ENCODE measurements around the gene PIP5K1B.

Gene PIP5K1B

GRCh38 chr9:68709291-68710110 is 4.5 kb downstream of the PIP5K1B start:
- no peak for DNase-seq

DNA sequence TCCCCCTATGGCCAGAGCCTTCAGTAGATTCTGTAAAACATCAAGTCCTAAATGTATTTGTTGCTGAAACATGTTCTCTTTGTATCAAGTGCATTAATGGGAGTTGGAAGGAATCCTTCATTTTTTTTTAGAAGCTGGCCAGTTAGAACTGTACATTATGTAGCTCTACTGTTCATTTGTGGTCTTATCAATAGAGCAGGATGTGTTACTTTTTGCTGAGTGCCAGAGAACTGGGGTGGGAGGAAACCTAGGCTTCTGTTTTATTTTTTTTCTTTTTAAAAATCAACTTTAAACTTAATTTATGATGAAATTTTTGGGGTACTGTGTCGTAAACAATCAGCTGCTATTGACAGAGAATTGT is 5.1 kb downstream of the PIP5K1B start:
- no peak for DNase-seq

- no peak for DNase-seq
Measured at GRCh38 chr9:68711281-68711680, 6.2 kb downstream of the PIP5K1B start.

DNA sequence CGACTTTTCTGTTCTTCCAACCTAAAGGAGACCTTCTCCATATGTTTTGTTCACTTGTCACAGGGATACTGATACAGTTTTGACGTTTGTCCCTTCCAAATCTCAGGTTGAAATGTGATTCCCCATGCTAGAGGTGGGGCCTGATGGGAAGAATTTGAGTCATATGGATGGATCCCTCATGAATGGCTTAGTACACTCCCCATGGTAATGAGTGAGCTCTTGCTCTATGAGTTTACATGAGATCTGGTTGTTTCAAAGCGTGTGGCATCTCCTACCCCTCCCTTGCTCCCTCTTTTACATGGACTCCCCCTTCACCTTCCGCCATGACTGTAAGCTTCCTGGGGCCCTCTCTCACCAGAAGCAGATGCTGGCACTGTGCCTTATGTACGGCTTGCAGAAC is 6.9 kb downstream of the PIP5K1B start:
- no peak for DNase-seq

DNA sequence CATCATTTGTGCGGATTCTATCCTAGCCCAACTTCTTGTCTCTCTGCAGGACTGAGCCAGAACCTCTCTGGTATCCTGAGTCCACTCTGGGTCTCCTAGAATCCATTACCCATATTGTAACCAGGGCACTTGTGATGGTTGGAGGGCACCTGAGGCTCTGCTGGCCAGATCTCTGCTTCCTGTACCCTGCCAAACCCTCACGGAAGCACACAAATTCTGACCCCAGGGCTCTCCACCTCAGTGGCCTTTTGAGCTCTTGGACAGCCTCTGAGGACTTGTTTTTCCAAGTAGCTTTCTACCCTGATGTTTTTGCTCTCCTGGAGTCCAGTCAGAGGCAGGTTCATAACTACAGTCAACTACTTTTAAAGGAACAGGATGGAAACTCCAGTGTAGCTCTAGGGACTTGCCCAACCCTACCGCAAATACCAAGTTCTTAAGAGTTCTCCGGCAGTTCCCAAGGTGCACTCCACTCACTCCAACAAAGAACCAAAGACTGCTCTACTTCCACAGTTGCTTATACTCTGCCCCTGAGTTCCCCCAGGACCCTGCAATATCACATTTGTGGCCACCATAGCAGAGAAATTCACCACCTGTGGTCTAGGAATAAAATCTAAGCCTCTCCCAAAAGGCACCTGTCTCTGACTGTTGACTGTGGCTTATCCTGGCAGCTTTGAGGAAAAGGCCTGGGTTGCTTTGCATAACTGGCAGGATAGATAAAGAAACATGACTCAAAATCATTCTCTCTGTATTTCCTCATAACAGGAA is 9.6 kb downstream of the PIP5K1B start:
- no peak for DNase-seq

DNA sequence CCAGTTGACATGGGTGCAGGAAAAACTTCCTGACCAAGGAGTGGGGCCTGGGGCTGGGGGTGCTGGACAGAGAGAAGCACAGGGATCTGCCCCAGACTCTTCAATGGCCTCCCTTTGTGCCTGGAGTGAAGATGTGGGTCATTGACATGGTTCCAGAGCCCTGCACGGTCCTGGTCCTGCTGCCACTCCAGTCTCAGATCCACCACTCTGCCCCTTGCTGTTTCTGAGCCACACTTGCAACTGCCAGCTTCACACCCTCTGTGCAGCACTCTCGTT is 10.1 kb downstream of the PIP5K1B start:
- DNase-seq, result no peak

- DNase-seq, result no peak
Measured at GRCh38 chr9:68717552-68718443, 12.8 kb downstream of the PIP5K1B start.

GRCh38 chr9:68719847-68720246 is 14.8 kb downstream of the PIP5K1B start:
- no peak for DNase-seq

DNA sequence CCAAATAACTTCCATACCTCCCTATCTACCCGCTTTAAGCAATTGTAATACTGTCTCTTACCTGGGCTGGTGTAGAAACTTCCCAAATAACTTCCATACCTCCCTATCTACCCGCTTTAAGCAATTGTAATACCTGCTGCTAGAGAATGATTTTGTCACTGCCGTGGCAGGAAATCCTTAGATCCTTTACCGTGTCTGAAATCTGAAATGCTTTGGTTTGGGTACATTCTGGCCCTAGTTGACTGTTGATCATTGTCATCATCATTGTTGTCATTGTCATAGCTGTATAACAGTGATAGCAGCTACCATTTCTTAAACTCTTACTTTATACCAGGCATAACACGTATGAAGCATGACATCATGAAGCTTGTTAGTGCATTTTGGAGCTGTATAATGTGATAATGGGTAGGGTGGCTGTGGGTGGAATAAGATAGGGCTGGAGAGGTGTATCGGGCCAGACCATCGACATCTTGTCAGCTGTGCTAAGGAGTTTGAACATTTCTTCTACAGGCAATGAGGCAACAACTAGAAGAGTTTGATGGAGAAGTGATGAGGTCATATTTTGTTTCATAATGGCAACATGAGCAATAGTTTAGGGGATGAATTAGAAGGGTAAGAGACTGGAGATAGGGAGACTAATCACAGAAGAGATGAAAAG is 15.7 kb downstream of the PIP5K1B start:
- no peak for DNase-seq

DNA sequence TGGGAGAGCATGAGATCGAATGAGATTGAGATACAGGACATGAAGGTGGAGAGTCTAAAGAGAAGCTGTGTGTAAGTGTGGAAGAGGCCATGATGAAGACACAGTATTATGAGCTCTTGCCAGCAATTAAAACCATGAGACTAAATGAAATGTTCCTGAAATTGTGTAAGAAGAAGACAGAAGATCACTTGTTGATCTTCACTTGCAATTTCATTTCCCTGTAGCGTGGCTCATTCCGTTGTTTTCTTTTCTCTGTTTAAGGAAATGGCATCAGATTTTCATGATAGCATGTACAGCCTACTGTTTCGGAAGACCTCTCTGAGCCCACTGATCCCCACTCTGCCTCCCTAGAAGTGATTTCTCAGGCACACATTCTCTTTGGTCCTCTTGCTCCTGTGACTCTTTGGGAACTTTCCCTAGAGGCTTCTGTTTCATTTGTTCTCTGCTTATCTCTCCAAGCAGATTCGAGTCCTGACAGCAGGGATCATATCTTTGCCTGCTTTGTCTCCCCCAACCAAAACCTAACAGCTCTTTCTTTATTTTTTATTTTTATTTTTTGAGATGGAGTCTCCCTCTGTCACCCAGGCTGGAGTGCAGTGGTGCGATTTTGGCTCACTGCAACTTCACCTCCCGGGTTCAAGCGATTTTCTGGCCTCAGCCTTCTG is 16.8 kb downstream of the PIP5K1B start:
- no peak for DNase-seq

- no peak for DNase-seq
Measured at GRCh38 chr9:68725070-68725469, 20.0 kb downstream of the PIP5K1B start.

DNA sequence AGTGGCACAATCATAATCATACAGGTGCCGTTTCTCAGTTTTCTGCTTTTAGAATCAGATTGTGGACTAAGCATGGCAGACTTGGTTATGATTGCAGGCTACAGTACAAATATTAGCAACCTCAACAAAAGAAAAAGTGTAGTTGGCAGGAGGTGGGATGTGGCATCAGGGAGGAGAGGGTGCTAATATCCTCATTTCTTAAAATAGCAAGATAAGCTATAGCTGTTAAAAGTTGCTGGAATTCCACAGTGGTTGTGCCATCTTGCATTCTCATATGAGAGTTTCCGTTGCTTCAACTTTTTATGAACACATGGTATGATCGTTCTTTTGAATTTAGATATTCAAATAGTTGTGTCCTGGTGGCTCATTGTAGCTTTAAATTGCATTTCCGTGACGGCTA is 21.4 kb downstream of the PIP5K1B start:
- DNase-seq, result no peak

- DNase-seq, result no peak
Measured at GRCh38 chr9:68727636-68728035, 22.6 kb downstream of the PIP5K1B start.

DNA sequence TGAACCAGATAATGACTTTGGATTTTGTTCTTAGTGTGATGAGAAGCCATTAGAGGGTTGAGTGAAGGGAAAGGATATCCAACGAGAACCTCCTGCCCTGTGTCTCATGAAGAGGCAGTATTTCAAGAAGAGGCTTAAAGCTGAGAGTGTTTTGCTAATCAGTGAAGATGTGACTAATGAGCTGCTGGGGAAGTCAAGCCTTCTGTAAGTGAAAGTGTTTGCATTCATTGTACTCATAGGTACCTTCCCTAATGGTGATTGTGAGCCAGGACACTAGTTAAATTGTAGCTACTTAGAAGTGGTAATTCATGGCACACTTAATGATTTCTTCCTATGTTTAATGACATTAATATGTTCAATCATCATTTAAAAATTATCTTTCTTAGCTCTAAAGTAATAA is 23.7 kb downstream of the PIP5K1B start:
- no peak for DNase-seq

DNA sequence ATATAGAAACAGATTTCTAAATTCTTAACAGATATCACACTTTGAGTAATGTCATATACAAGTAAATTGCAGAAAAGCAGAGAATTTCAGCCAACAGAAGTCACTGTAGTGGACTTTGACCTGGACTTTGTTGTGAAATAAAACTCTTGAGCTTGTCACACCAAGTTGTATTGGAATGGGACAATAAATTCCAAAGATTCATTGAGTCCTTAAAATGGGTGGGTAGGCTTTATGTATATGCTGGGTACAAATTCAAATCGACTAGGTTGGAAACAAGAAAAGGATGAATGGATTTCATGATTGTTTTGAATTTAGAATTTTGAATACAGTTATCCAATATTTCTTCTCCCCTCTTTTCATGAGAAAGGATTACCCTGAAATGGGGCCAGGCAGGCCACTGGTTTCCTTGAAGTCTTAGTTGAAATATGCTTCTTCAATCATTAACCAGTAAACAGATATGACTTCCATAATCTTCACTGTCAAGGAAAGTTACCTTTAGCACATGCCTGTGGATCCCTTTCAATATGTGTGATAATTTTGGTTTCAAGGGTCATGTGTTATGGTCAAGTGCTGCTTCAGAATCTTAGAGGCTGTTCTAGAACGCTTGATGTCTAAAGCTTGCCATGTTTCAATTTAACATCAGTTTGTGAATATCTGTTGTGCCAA is 25.7 kb downstream of the PIP5K1B start:
- DNase-seq, result no peak

GRCh38 chr9:68731857-68732256 is 26.8 kb downstream of the PIP5K1B start:
- DNase-seq, result no peak

DNA sequence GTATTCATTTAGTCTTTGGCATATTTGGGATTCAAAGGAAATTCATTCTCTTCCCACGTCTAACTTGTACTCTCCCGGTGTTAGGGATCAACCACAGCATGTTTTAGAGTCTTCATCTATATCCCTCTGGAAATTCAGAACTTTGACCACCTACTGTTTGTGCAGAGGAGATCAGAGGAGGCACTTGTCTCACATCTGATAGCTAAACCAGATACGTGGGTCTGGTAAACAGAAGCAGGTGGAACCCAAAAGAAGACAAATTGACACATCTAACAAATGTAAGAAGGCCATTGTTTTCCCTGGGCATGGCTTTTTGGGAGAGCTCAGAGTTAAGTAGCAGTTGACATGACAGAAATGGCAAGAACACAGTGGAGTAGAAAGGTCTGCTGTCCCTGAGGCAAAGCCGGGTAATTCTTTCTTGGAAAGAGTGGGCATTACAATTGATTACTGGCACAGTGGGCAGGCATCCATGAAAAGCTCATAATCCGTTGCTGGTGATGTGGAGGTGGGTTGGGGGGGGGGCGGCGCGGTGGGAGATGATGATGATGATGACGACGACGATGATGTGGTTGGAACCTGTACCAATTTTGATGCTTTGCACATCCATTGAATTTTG is 27.5 kb downstream of the PIP5K1B start:
- no peak for DNase-seq

- DNase-seq, result no peak
Measured at GRCh38 chr9:68733021-68733405, 28.0 kb downstream of the PIP5K1B start.

DNA sequence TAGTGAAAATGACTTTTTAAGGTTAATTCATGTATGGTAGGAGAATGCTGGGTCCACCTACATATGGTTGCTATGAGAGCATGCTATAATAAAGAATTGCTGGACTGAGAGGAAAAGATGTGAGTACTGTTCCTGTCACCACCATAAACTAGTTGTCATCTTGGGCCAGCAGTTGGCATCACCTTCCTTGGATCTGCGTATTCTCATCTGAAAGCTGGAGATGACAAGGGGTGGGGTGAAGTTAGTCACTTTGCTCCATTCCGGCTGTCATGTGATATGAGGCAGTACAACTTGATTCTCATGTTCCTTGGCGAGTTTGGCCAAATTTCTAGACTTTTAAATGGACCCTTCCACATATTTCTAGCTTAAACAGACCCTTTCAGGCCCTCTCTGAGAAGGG is 33.3 kb downstream of the PIP5K1B start:
- no peak for DNase-seq

DNA sequence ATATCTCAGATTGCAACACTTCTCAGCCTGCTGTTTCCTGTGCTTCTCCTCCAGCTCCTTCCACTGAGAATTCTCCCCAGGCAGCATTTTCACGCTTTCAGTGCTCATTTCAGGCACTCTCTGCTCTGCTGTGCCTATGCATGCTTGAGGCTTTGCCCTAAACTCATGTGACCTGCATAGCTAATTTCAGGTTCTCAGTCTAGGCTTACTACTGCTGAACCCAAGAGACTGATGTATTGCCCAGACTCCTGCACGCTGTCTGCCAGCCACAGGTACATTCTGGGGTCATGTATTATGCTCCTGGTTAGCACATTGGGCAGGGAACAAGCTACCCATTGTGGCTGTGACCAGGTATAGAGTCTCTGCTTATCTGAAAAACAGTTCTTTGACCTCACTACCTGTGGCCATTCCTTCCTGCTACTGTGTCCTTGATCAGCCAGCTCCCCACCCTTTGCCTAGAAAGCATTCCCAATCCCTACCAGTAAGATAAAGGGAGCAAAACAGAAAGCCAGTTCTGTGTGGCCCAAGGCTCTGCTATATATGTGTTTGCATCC is 34.7 kb downstream of the PIP5K1B start:
- no peak for DNase-seq

DNA sequence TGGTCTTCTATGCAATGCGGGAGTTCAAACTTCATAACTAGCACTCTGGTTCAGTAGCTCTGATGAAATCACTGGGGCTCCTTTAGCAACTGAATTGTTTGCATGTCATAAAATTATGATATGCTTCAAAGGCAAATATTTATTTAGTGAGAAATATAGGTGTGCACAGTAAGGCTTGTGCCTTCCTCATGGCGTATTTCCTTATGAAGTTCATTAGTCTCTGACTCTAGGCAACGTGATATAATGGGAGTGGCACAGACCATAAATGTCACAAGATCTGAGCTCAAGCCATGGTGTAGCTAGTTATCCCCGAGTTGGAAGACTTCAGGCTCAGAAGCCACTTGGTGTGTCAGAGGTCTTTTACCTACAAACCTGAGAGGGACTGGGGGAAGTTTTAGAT is 35.5 kb downstream of the PIP5K1B start:
- DNase-seq, result no peak
